Islet of Langerhans (tissue), 1 donor: ENCODE data around the gene SETBP1.

Experiments used
- FAIRE-seq: peaks from one replicate; lab custom pipeline; 2011; peaks lifted over from hg19 to GRCh38; lab: Jason Lieb, UNC

SETBP1 gene

DNA sequence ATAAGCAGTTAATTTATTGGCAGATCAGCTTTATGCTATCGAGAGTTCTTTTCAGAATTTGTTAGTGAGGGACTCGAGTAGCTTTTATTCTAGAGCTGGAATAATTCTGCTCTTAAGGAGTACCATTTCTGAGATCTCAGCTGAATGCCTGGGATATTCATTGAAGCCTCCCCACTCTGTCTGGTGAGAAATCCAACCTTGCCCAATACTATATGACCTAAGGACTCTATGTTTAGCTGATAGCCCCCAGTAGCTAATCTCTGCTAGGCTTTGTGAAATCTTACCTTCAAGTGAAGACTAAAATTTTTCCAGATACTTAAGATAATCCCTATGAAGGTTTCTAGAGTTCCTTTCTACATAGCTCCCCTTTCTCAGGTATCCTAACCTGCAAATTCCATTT is 261.4 kb downstream of the SETBP1 start:
- FAIRE-seq = no peak

- FAIRE-seq = no peak
Measured at GRCh38 chr18:44943311-44943881, 262.7 kb downstream of the SETBP1 start.

GRCh38 chr18:44944461-44944860 is 263.8 kb downstream of the SETBP1 start:
- FAIRE-seq = no peak

GRCh38 chr18:44945888-44946401 is 265.3 kb downstream of the SETBP1 start:
- FAIRE-seq = no peak

GRCh38 chr18:44946529-44947113 is 265.9 kb downstream of the SETBP1 start:
- FAIRE-seq = no peak

DNA sequence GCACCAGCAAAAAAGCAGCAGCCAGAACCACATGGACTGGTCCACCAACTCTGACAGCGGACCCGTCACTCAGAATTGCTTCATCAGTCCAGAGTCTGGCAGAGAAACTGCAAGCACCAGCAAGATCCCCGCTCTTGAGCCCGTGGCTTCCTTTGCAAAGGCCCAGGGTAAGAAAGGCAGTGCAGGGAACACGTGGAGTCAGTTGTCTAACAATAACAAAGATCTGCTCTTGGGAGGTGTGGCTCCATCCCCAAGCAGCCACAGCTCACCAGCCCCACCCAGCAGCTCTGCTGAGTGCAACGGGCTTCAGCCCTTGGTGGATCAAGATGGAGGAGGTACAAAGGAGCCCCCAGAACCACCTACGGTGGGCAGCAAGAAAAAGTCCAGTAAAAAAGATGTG is 269.3 kb downstream of the SETBP1 start:
- no peak for FAIRE-seq

- no peak for FAIRE-seq
Measured at GRCh38 chr18:44950685-44951195, 270.1 kb downstream of the SETBP1 start.

DNA sequence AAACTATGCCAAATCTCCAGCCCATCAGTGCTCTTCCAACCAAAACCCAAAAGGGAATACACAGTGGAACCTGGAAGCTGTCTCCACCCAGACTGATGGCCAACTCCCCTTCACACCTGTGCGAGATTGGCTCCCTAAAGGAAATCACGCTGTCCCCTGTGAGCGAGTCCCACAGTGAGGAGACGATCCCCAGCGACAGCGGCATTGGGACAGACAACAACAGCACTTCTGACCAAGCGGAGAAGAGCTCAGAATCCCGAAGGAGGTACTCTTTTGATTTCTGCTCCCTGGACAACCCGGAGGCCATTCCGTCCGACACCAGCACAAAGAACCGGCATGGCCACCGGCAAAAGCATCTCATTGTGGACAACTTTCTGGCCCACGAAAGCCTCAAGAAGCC is 271.1 kb downstream of the SETBP1 start:
- no peak for FAIRE-seq

- FAIRE-seq = no peak
Measured at GRCh38 chr18:44954257-44954656, 273.6 kb downstream of the SETBP1 start.

DNA sequence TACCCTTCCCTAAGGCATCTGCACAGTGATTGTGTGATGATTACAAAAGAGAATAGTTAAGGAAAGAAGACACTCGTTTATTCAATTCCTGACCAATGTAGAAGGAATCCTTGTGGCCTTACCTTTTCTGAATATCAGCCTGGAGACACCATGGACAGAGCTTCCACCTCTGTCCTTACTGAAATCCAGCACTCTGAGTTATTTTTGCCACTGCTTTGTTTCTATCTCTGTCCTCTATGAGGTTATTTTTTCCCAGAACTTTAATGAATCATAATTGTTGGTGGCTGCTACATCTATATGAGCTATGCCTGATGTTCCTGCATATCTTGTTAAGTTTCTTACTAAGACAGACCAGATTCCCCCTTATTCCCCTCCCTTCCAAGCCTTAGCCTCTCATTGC is 275.1 kb downstream of the SETBP1 start:
- no peak for FAIRE-seq

DNA sequence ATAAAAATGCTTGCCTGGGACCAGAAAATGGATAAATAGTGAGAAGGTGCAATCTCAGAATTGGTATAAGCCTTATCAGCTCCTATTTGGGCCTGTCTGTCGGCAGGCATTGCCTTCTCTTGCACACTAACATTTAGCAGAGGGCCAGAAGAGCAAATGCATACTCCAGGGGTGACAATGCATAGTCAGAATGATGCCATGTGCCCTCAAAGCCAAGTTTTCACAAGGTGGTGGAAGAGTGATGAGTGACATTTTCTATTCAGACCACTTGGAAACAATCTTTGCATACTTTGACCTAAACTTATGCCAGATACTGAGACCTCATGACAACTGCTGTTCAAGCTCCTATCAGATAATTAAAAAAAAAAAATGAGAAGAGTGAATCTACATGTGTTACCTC is 276.3 kb downstream of the SETBP1 start:
- no peak for FAIRE-seq

GRCh38 chr18:44957461-44957860 is 276.8 kb downstream of the SETBP1 start:
- FAIRE-seq = no peak

DNA sequence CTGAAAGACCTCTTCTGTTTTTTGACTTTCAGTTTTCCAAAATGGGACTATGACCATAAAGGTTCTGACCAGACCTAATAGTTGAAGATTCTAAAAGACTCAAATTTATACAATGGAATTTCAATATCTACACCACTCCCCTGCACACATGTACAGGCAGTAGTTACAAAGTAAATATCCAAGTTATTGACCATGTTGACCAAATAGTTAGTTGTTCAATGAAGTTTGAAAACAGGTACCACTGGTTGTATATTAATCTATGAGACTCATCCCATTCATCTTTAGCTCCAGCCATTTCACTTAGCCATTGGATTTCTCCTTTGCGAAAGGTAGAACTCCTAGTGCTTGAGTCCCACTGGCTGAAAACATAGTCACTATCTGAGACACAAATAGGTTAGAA is 277.4 kb downstream of the SETBP1 start:
- no peak for FAIRE-seq

DNA sequence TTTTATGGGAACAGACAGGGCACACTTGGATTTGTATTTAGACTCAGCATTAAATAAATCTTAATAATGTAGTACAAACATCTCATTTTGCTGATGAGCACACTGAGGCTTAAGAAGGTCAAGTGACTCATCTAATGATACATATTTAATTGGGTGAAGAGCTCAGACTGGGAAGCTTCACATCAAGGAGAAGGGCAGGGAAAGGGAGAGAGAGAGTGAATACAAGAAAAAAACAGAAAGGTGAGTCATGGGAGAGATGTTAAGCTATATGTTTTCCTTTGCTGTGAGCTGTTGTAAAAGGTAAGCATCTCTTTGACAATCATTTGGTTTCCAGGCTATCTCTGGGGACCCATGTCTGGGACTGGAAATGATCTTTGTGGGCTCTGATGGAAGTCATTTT is 277.8 kb downstream of the SETBP1 start:
- FAIRE-seq = peak; percentile 85

DNA sequence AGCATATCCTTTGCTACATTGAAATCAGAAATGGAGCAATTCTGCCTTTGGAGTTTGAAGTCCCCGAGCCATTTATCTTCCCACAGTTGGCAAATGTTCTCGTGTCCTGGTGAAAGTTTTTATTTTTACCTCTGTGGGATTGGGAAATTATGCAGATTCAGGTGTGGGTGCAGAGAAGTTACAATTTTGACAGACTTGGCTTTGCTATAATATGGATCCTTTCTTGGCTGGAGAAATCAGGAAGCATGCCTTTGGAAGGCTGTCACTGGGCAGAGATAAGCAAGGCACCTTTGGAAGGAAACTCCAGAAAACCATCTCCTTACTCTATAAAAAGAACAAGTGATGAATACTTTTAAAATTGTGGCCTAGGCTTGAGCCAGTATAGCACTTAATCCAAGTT is 278.3 kb downstream of the SETBP1 start:
- no peak for FAIRE-seq

GRCh38 chr18:44960580-44960979 is 279.9 kb downstream of the SETBP1 start:
- no peak for FAIRE-seq

GRCh38 chr18:44961288-44961995 is 280.8 kb downstream of the SETBP1 start:
- FAIRE-seq = no peak

DNA sequence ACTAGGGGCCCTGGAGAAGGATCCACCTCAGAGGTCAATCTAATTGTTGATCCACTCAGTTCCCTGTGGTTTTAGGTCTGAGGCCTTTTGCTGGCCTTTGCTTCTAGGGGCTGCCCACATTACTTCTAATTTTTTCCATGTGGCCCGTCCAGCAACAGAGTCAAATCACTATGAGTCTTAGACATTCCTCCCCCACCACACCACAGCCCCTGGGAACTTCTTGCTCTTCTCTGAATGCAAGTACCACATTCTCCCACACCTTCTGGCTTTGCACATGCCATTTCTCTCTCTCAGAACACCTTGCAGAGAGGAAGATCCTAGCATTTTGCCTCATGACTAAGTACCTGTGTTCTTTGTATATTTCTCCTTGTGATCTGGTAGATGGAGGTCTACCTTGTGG is 286.9 kb downstream of the SETBP1 start:
- no peak for FAIRE-seq

GRCh38 chr18:44968336-44968735 is 287.6 kb downstream of the SETBP1 start:
- FAIRE-seq = no peak

- no peak for FAIRE-seq
Measured at GRCh38 chr18:44969214-44969795, 288.6 kb downstream of the SETBP1 start.

DNA sequence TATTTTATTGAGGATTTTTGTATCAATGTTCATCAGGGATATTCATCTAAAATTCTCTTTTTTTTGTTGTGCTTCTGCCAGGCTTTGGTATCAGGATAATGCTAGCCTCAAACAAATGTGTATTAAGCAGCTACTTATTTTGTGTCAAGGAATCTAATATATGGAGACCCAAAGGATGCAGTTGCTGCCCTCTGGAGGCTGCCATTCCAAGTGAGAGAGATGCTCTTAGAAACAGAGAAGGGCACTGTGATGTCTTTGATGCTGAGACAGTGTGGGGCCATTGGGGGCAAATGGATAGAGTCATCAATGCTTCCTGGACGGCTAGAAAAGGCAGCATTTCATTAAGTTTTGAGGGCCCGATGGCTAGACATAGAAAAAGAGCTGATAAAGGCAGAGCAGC is 292.6 kb downstream of the SETBP1 start:
- no peak for FAIRE-seq

DNA sequence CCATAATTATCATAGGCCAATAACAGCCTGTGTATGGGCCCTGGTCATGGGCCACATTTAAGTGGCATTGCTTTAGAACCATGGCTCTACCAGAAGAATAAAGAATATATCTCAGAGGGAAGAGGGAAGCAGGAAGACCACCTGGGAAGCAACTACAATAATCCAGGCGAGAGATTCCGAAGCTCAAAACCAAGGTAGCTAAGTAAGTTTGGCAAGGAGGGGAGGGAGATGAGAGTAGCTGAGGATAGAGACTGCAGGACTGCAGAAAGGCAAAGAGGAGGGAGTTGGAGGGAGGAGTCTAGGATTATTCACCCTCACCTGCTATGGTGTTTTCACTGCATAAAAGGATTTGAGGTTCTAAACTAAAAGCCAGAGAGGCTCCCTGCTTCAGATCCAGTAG is 293.5 kb downstream of the SETBP1 start:
- no peak for FAIRE-seq

- no peak for FAIRE-seq
Measured at GRCh38 chr18:44977856-44978255, 297.2 kb downstream of the SETBP1 start.
